Measurements from ENCODE around the gene NPY2R.

The NPY2R gene

GRCh38 chr4:155237567-155237966 is 29.1 kb downstream of the NPY2R start:
- DNase-seq (ENCODE audit: extremely low spot score): no peak
- ChIA-PET POLR2A (no interaction called here), CTCF (no interaction called here)
- TF ChIP-seq L3MBTL2 (conservative IDR thresholded peaks at IDR 0.05) (no peak), FOXM1 (IDR thresholded peaks at IDR 0.05; ENCODE audit: borderline replicate concordance) (no peak), ZNF384 (IDR thresholded peaks at IDR 0.05) (no peak), TARDBP (IDR thresholded peaks at IDR 0.05) (no peak), FOXK2 (IDR thresholded peaks at IDR 0.05) (no peak)

GRCh38 chr4:155241225-155241624 is 32.8 kb downstream of the NPY2R start:
- no peak for DNase-seq (ENCODE audit: extremely low spot score)
- TF ChIP-seq SUZ12 (IDR thresholded peaks at IDR 0.05) (no peak), PKNOX1 (IDR thresholded peaks at IDR 0.05) (no peak), ZNF384 (IDR thresholded peaks at IDR 0.05) (no peak)
- POLR2A ChIA-PET: no interaction called here
- CTCF ChIA-PET: no interaction called here

- no peak for DNase-seq (ENCODE audit: extremely low spot score)
- POLR2A ChIA-PET: no interaction called here
- TF ChIP-seq PKNOX1 (IDR thresholded peaks at IDR 0.05) (no peak), ZNF384 (IDR thresholded peaks at IDR 0.05) (no peak), ARNT (IDR thresholded peaks at IDR 0.05) (no peak), SUZ12 (IDR thresholded peaks at IDR 0.05) (no peak), TARDBP (IDR thresholded peaks at IDR 0.05) (no peak), FOXA1 (IDR thresholded peaks at IDR 0.05) (no peak), SP1 (IDR thresholded peaks at IDR 0.05) (no peak), LEF1 (IDR thresholded peaks at IDR 0.05; ENCODE audit: borderline replicate concordance) (no peak), FOXM1 (IDR thresholded peaks at IDR 0.05; ENCODE audit: borderline replicate concordance) (no peak), CTBP1 (IDR thresholded peaks at IDR 0.05; ENCODE audit: borderline replicate concordance) (no peak), L3MBTL2 (conservative IDR thresholded peaks at IDR 0.05) (no peak), FOXK2 (IDR thresholded peaks at IDR 0.05) (no peak)
- CTCF ChIA-PET: no interaction called here
Measured at GRCh38 chr4:155241664-155242063, 33.2 kb downstream of the NPY2R start.

GRCh38 chr4:155245105-155245504 is 36.7 kb downstream of the NPY2R start:
- CTCF ChIA-PET: no interaction called here
- POLR2A ChIA-PET: no interaction called here
- no peak for DNase-seq (ENCODE audit: extremely low spot score)
- no peak for TF ChIP-seq ELF4 (IDR thresholded peaks at IDR 0.05)
- no peak for TF ChIP-seq TARDBP (IDR thresholded peaks at IDR 0.05)
- no peak for TF ChIP-seq BHLHE40 (IDR thresholded peaks at IDR 0.05; ENCODE audit: borderline replicate concordance)
- no peak for TF ChIP-seq LEF1 (IDR thresholded peaks at IDR 0.05; ENCODE audit: borderline replicate concordance)
- no peak for TF ChIP-seq ZNF384 (IDR thresholded peaks at IDR 0.05)
- TF ChIP-seq L3MBTL2 (conservative IDR thresholded peaks at IDR 0.05): no peak
- TF ChIP-seq CTBP1 (IDR thresholded peaks at IDR 0.05; ENCODE audit: borderline replicate concordance): no peak
- no peak for TF ChIP-seq FOXM1 (IDR thresholded peaks at IDR 0.05; ENCODE audit: borderline replicate concordance)
- TF ChIP-seq SUZ12 (IDR thresholded peaks at IDR 0.05): no peak
- TF ChIP-seq FOXK2 (IDR thresholded peaks at IDR 0.05): no peak
- TF ChIP-seq NFRKB (IDR thresholded peaks at IDR 0.05): no peak
- no peak for TF ChIP-seq SP1 (IDR thresholded peaks at IDR 0.05)
- TF ChIP-seq HDGF (IDR thresholded peaks at IDR 0.05; ENCODE audit: borderline replicate concordance): no peak

- ChIA-PET POLR2A (no interaction called here), CTCF (interaction anchor here (1.6 kb wide), 1 partner anchor 40 kb away, joined by 3 read pairs; no protein-coding TSS in a partner anchor)
- no peak for DNase-seq (ENCODE audit: extremely low spot score)
- no peak for TF ChIP-seq L3MBTL2 (conservative IDR thresholded peaks at IDR 0.05)
- no peak for TF ChIP-seq FOXM1 (IDR thresholded peaks at IDR 0.05; ENCODE audit: borderline replicate concordance)
- TF ChIP-seq FOXK2 (IDR thresholded peaks at IDR 0.05): no peak
Measured at GRCh38 chr4:155248002-155248896, 39.8 kb downstream of the NPY2R start.

- ChIA-PET POLR2A (no interaction called here), CTCF (interaction anchor here (1.6 kb wide), 1 partner anchor 41 kb away, joined by 3 read pairs; no protein-coding TSS in a partner anchor)
- TF ChIP-seq ZNF384 (IDR thresholded peaks at IDR 0.05) (no peak), SP1 (IDR thresholded peaks at IDR 0.05) (no peak), ELF4 (IDR thresholded peaks at IDR 0.05) (no peak), FOXK2 (IDR thresholded peaks at IDR 0.05) (no peak), FOXM1 (IDR thresholded peaks at IDR 0.05; ENCODE audit: borderline replicate concordance) (no peak), CTBP1 (IDR thresholded peaks at IDR 0.05; ENCODE audit: borderline replicate concordance) (no peak), BHLHE40 (IDR thresholded peaks at IDR 0.05; ENCODE audit: borderline replicate concordance) (no peak)
- no peak for DNase-seq (ENCODE audit: extremely low spot score)
Measured at GRCh38 chr4:155249016-155249566, 40.7 kb downstream of the NPY2R start.

- POLR2A ChIA-PET: no interaction called here
- DNase-seq (ENCODE audit: extremely low spot score): no peak
- no peak for TF ChIP-seq NFRKB (IDR thresholded peaks at IDR 0.05)
- no peak for TF ChIP-seq ARNT (IDR thresholded peaks at IDR 0.05)
- TF ChIP-seq TARDBP (IDR thresholded peaks at IDR 0.05): no peak
- no peak for TF ChIP-seq ZNF384 (IDR thresholded peaks at IDR 0.05)
- CTCF ChIA-PET: interaction anchor here (0.6 kb wide), 1 partner anchor 626 kb away, joined by 3 read pairs; no protein-coding TSS in a partner anchor
Measured at GRCh38 chr4:155252327-155252726, 43.9 kb downstream of the NPY2R start.
